OCI-LY7 (cell line): Measurements from ENCODE around the gene TNFRSF9. TPM values are rescaled to one million over a fixed set of nuclear protein-coding genes. Genes with fewer than 3 reads are reported as not detected.

Source experiments
- BruUV-seq: library from RNA; stranded (reverse); fragments of 400-500 nt; replicated peaks from 2 replicates; lab custom pipeline; 2021; lab: Mats Ljungman, UMichigan
- CTCF ChIA-PET: fragments of 300-600 bp; sonication (Branson Sonifier 250); formaldehyde crosslinking; loops from one replicate; lab custom pipeline; 2022; ENCODE audit warnings: antibody characterized with exemption; ENCODE audit not compliant: unreplicated experiment; lab: Charles Lee
- POLR2A ChIA-PET: fragments of 300-600 bp; sonication (Branson Sonifier 250); formaldehyde crosslinking; loops from one replicate; lab custom pipeline; 2022; ENCODE audit warnings: antibody characterized with exemption; lab: Charles Lee
- DNase-seq: peaks from one replicate; pipeline ENCODE4 v3.0.0-alpha.2; 2015; ENCODE audit warnings: low spot score
- H2AFZ ChIP-seq: fragments of 200-600 bp; sonication (generic), shearing (Covaris generic); 2 replicates; pipeline ENCODE4 v1.6.1; 2014; ENCODE audit warnings: mild to moderate bottlenecking, antibody characterized with exemption, low read length, moderate library complexity
- H3K27ac ChIP-seq: fragments of 200-600 bp; sonication (generic); 2 replicates; pipeline ENCODE4 v1.5.1; 2014; ENCODE audit warnings: mixed run types, low read depth, mild to moderate bottlenecking, moderate library complexity, low read length, inconsistent platforms; ENCODE audit not compliant: poor library complexity, severe bottlenecking
- H3K36me3 ChIP-seq: fragments of 200-600 bp; sonication (generic); 2 replicates; pipeline ENCODE4 v1.6.1; 2014; ENCODE audit warnings: mild to moderate bottlenecking, antibody characterized with exemption, low read length, moderate library complexity, mixed read lengths; ENCODE audit not compliant: insufficient read depth
- H3K4me1 ChIP-seq: fragments of 200-600 bp; sonication (generic); 2 replicates; pipeline ENCODE4 v1.5.1; 2014; ENCODE audit warnings: mild to moderate bottlenecking, low read length; ENCODE audit not compliant: insufficient read depth, poor library complexity, severe bottlenecking
- H3K4me2 ChIP-seq: fragments of 200-600 bp; sonication (generic); 2 replicates; pipeline ENCODE4 v1.6.1; 2014; ENCODE audit warnings: mild to moderate bottlenecking, low read length
- H3K4me3 ChIP-seq: fragments of 200-600 bp; sonication (generic); 2 replicates; pipeline ENCODE4 v1.5.1; 2014; ENCODE audit warnings: mild to moderate bottlenecking, low read depth, low read length; ENCODE audit not compliant: poor library complexity, severe bottlenecking
- H3K79me2 ChIP-seq: fragments of 200-600 bp; sonication (generic); 2 replicates; pipeline ENCODE4 v1.6.1; 2016; ENCODE audit warnings: low read depth, mild to moderate bottlenecking, low read length, moderate library complexity, mixed read lengths; ENCODE audit not compliant: insufficient read depth
- H3K9me2 ChIP-seq: fragments of 200-600 bp; sonication (generic); 2 replicates; pipeline ENCODE4 v1.6.1; 2016; ENCODE audit warnings: mild to moderate bottlenecking, low read length, mixed read lengths; ENCODE audit not compliant: insufficient read depth
- H3K9me3 ChIP-seq: fragments of 200-600 bp; sonication (generic); 2 replicates; pipeline ENCODE4 v1.6.1; 2014; ENCODE audit warnings: mild to moderate bottlenecking, mixed run types, low read length, mixed read lengths
- H4K20me1 ChIP-seq: fragments of 200-600 bp; sonication (generic); 2 replicates; pipeline ENCODE4 v1.6.1; 2014; ENCODE audit warnings: mild to moderate bottlenecking, antibody characterized with exemption, low read length, moderate library complexity, mixed read lengths; ENCODE audit not compliant: insufficient read depth
- CTCF ChIP-seq: fragments of 200-600 bp; sonication (generic); conservative IDR thresholded peaks from 2 replicates; pipeline ENCODE4 v1.5.1; 2014; ENCODE audit warnings: mild to moderate bottlenecking, antibody characterized with exemption, low read length, moderate library complexity, mixed read lengths
- EZH2phosphoT487 ChIP-seq: fragments of 200-600 bp; sonication (generic); IDR thresholded peaks from 2 replicates; pipeline ENCODE4 v1.6.1; 2018; ENCODE audit warnings: low read depth, borderline replicate concordance, mild to moderate bottlenecking, mixed run types, antibody characterized with exemption, low read length, moderate library complexity, mixed read lengths
- intact Hi-C: fragments of 100-400 bp; cut with micrococcal nuclease; formaldehyde crosslinking; loops from one replicate; pipeline ENCODE4 v1.10.0; 2022; ENCODE audit not compliant: unreplicated experiment
- total RNA-seq, 2 experiments: library from RNA; depleted of rRNA in 1 of 2; stranded (reverse); fragments of >200 nt in 1 of 2; shearing (Covaris generic) in 1 of 2; gene quantifications; 2 replicates each; pipeline ENCODE4 v1.2.3, GENCODE V29; 2014 to 2022

TNFRSF9 gene
- total RNA-seq, 2 experiments from 2014 or later, result not detected

DNA sequence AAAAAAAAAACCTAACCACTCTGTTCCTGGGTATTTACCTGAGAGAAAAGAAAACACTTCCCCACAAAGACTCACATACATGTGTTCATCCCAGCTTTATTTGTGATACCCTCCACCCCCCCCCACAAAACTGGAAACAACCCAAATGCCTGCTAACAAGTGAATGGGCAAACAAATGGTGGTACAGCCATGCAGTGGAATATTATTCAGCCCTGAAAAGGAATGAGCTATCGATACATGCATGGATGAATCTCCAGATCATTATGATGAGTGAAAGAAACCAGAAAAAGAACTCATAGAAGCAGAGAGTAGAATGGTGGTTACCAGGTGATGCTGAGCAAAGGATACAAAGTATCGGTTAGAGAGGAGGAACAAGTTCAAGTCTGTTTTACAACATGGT lies 49.8 kb downstream of the TNFRSF9 start:
- POLR2A ChIA-PET, result no interaction called here
- TF ChIP-seq EZH2phosphoT487, result no peak
- no peak for TF ChIP-seq CTCF
- Histone ChIP-seq H4K20me1 (no peaks in the 10 kb centered on the region), H3K4me1 (no peaks in the 10 kb centered on the region), H3K27ac (no peak overlapping the region), H3K9me2 (no peaks in the 10 kb centered on the region), H3K9me3 (no peaks in the 10 kb centered on the region), H3K4me3 (no peak overlapping the region), H3K36me3 (no peaks in the 10 kb centered on the region), H3K4me2 (no peak overlapping the region), H3K79me2 (no peaks in the 10 kb centered on the region), H2AFZ (no peak overlapping the region)
- BruUV-seq, result no TSS peak
- intact Hi-C loops, result no loop called here
- no peak for DNase-seq
- CTCF ChIA-PET, result no interaction called here

- no peak for DNase-seq
- H3K4me1 ChIP-seq, result no peaks in the 10 kb centered on the region
- H3K9me3 ChIP-seq, result no peaks in the 10 kb centered on the region
- no peak overlapping the region for H3K4me3 ChIP-seq
- intact Hi-C loops, result no loop called here
- H2AFZ ChIP-seq, result no peak overlapping the region
- CTCF ChIA-PET, result no interaction called here
- H3K27ac ChIP-seq, result no peak overlapping the region
- H3K36me3 ChIP-seq, result no peaks in the 10 kb centered on the region
- BruUV-seq, result no TSS peak
- no peaks in the 10 kb centered on the region for H4K20me1 ChIP-seq
- POLR2A ChIA-PET, result no interaction called here
- no peak overlapping the region for H3K4me2 ChIP-seq
- H3K9me2 ChIP-seq, result no peaks in the 10 kb centered on the region
- TF ChIP-seq EZH2phosphoT487, result no peak
- TF ChIP-seq CTCF, result no peak
- no peaks in the 10 kb centered on the region for H3K79me2 ChIP-seq
Measured at GRCh38 chr1:7888248-7889081, 52.2 kb downstream of the TNFRSF9 start.

DNA sequence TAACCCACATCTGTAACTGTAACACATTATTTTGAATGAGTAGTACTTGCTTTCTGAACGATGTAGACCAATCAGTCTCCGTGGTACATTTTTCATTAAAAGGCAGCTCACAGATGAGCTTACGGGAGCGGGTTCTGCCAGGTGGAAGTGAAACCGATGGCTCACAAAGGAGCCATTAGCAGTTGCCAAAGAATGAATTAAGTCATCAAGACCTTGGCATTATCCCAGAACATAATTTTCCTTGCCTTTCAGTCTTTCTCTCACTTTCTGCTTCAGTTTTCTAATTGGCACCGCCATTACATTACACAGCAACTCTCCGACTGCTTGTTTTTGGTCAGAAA lies 54.3 kb downstream of the TNFRSF9 start:
- H3K9me3 ChIP-seq, result no peaks in the 10 kb centered on the region
- DNase-seq, result no peak
- TF ChIP-seq EZH2phosphoT487 (no peak), CTCF (no peak)
- no peaks in the 10 kb centered on the region for H3K79me2 ChIP-seq
- H3K9me2 ChIP-seq, result no peaks in the 10 kb centered on the region
- no peak overlapping the region for H3K4me3 ChIP-seq
- no peaks in the 10 kb centered on the region for H4K20me1 ChIP-seq
- no TSS peak for BruUV-seq
- no peak overlapping the region for H3K27ac ChIP-seq
- intact Hi-C loops, result no loop called here
- H3K4me1 ChIP-seq, result no peaks in the 10 kb centered on the region
- no peak overlapping the region for H3K4me2 ChIP-seq
- no peaks in the 10 kb centered on the region for H3K36me3 ChIP-seq
- CTCF ChIA-PET, result no interaction called here
- H2AFZ ChIP-seq, result no peak overlapping the region
- POLR2A ChIA-PET, result no interaction called here
